Tibial nerve (tissue), 4 donors: ENCODE results near the gene LNP1. TPM values are rescaled to one million over a fixed set of nuclear protein-coding genes. Genes with fewer than 3 reads are reported as not detected.
"Not testable (repeated sequence)": the region's sequence is repeated elsewhere in the genome, so short reads cannot be mapped to it uniquely, and the experiment has no call there.

Experiments used
- DNase-seq, 2 donors: peaks; one replicate each; pipeline ENCODE4 v3.0.0-alpha.2; 2019; ENCODE audit warnings: low spot score in 2 of 2
- H3K27ac ChIP-seq, 4 donors: fragments of 200-600 bp; sonication (generic) in 3 of 4; one replicate each; pipeline ENCODE4 v1.5.1; 2017 to 2019; ENCODE audit warnings: mild to moderate bottlenecking in 1 of 4
- H3K27me3 ChIP-seq, 2 donors: fragments of 200-600 bp; sonication (generic) in 1 of 2; one replicate each; pipeline versions ENCODE4 v1.5.1 to v1.6.0; 2017 to 2019
- H3K36me3 ChIP-seq, 3 donors: fragments of 200-600 bp; sonication (generic); one replicate each; pipeline ENCODE4 v1.5.1; 2018 to 2019
- H3K4me1 ChIP-seq, 4 donors: fragments of 200-600 bp; sonication (generic) in 3 of 4; one replicate each; pipeline ENCODE4 v1.5.1; 2017 to 2019
- H3K4me3 ChIP-seq, 4 donors: fragments of 200-600 bp; sonication (generic) in 3 of 4; one replicate each; pipeline ENCODE4 v1.5.1; 2017 to 2019; ENCODE audit warnings: mild to moderate bottlenecking in 1 of 4, moderate library complexity in 1 of 4
- H3K9me3 ChIP-seq, 4 donors: fragments of 200-600 bp; sonication (generic) in 3 of 4; one replicate each; pipeline ENCODE4 v1.5.1; 2017 to 2019
- EP300 ChIP-seq, 2 donors: sonication (generic); formaldehyde crosslinking; IDR thresholded peaks; one replicate each; pipeline ENCODE4 v1.6.1; 2017; ENCODE audit warnings: antibody characterized with exemption in 2 of 2, mild to moderate bottlenecking in 1 of 2
- POLR2A ChIP-seq, 2 donors: fragments of 450-650 bp; IDR thresholded peaks; one replicate each; pipeline ENCODE4 v1.6.1; 2017; ENCODE audit warnings: antibody characterized with exemption in 2 of 2, mild to moderate bottlenecking in 2 of 2, moderate library complexity in 2 of 2
- WGBS, 2 donors: methylation state at CpG; one replicate each; pipeline ENCODE4 v1.1.5; 2018; 5-methylcytosine and 5-hydroxymethylcytosine counted together
- total RNA-seq, 4 donors: library from RNA; depleted of rRNA; stranded (reverse); fragments of >200 nt; gene quantifications; one replicate each; pipeline ENCODE4 v1.1.0, GENCODE V29; 2016
- TF ChIP-seq, protein P1 (sequence below), 5 experiments: fragments of 200-600 bp in 3 of 5; fragments of 450-650 bp in 2 of 5; sonication (generic) in 3 of 5; IDR thresholded peaks; one replicate each; pipeline ENCODE4 v1.5.1; 2016 to 2019; ENCODE audit warnings: antibody characterized with exemption in 5 of 5, mild to moderate bottlenecking in 3 of 5, moderate library complexity in 2 of 5

LNP1 gene
- total RNA-seq, 4 donors from 2014 or later: 1.5 to 5.7 (median 4.9) TPM

GRCh38 chr3:100438623-100438974 lies 37.3 kb downstream of the LNP1 start:
- DNase-seq: no peak
- TF ChIP-seq, protein P1, sequence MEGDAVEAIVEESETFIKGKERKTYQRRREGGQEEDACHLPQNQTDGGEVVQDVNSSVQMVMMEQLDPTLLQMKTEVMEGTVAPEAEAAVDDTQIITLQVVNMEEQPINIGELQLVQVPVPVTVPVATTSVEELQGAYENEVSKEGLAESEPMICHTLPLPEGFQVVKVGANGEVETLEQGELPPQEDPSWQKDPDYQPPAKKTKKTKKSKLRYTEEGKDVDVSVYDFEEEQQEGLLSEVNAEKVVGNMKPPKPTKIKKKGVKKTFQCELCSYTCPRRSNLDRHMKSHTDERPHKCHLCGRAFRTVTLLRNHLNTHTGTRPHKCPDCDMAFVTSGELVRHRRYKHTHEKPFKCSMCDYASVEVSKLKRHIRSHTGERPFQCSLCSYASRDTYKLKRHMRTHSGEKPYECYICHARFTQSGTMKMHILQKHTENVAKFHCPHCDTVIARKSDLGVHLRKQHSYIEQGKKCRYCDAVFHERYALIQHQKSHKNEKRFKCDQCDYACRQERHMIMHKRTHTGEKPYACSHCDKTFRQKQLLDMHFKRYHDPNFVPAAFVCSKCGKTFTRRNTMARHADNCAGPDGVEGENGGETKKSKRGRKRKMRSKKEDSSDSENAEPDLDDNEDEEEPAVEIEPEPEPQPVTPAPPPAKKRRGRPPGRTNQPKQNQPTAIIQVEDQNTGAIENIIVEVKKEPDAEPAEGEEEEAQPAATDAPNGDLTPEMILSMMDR (IDR thresholded peaks at IDR 0.05): no peak
- TF ChIP-seq EP300 (IDR thresholded peaks at IDR 0.05) (no peak), POLR2A (IDR thresholded peaks at IDR 0.05) (no peak)
- no peaks in the 10 kb centered on the region for H3K36me3 ChIP-seq
- H3K27ac ChIP-seq: no peak overlapping the region
- no peaks in the 10 kb centered on the region for H3K4me1 ChIP-seq
- WGBS, 2 donors: 91 to 97% methylated on average over 2 of the region's 2 CpGs
- H3K27me3 ChIP-seq: no peaks in the 10 kb centered on the region
- peaks cover 0 to 4% (median 2%) of the 10 kb centered on the region in 4 donors for H3K9me3 ChIP-seq
- H3K4me3 ChIP-seq: no peak overlapping the region

DNA sequence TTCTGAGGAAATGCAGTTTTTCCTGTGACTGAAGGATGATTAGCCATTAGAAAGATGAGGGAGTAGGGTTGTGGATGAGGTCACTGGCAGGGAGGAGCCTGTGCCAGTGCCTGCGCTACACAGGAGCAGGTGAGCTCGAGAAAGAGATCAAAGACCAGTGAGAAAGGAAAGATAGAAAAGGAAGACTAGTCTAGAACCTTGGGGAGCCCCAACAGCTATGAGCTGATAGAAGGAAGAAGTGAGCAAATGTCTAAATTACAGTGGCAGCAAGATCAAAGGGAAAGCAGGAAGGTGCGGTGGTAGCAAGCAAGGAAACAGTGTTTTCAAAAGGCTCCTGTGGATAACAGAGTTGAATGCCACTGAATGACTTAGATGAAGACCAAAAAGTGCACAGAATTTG lies 39.6 kb downstream of the LNP1 start:
- TF ChIP-seq, protein P1 (IDR thresholded peaks at IDR 0.05): no peak
- no peak for TF ChIP-seq POLR2A (IDR thresholded peaks at IDR 0.05)
- TF ChIP-seq EP300 (IDR thresholded peaks at IDR 0.05): no peak

DNA sequence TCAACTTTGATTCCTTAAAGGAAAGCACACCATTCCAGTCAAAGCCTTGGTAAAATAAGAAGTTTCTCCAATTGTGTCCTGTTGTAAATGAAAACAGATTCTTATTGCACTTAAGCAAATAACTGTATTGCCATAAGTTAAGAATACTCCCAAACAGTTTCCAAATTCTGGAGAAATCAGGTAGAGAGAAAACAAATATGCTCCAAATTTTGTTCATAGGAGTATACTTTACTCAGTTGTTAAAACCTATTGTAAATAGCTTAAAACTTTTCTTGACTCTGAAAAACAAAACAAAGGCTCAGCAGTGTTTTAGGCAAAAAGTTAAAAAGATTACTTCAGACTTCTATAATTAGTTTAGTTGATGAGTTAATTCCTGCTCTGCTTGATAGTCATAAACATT lies 42.4 kb downstream of the LNP1 start:
- H3K36me3 ChIP-seq: no peaks in the 10 kb centered on the region
- no peaks in the 10 kb centered on the region for H3K9me3 ChIP-seq
- no peak overlapping the region for H3K27ac ChIP-seq
- H3K4me3 ChIP-seq: no peak overlapping the region
- no peak for TF ChIP-seq EP300 (IDR thresholded peaks at IDR 0.05)
- no peak for TF ChIP-seq POLR2A (IDR thresholded peaks at IDR 0.05)
- TF ChIP-seq, protein P1 (IDR thresholded peaks at IDR 0.05): no peak
- H3K4me1 ChIP-seq: no peaks in the 10 kb centered on the region
- H3K27me3 ChIP-seq: no peaks in the 10 kb centered on the region
- DNase-seq: no peak

More for the DNA sequence above, 39.6 kb downstream of the LNP1 start:
- Histone ChIP-seq H3K4me3 (no peak overlapping the region), H3K9me3 (peaks cover 0 to 4% (median 0%) of the 10 kb centered on the region in 4 donors), H3K4me1 (no peaks in the 10 kb centered on the region), H3K27ac (no peak overlapping the region), H3K36me3 (no peaks in the 10 kb centered on the region), H3K27me3 (no peaks in the 10 kb centered on the region)
- 90 to 91% methylated on average over 3 of the region's 3 CpGs for whole genome bisulfite sequencing, 2 donors
- DNase-seq: no peak

GRCh38 chr3:100447067-100447466 lies 45.7 kb downstream of the LNP1 start:
- DNase-seq, H3K27me3 ChIP-seq, H3K27ac ChIP-seq, H3K9me3 ChIP-seq, H3K4me3 ChIP-seq, H3K4me1 ChIP-seq, H3K36me3 ChIP-seq: not testable (repeated sequence)
- 96 to 100% methylated on average over 3 of the region's 3 CpGs for WGBS, 2 donors

GRCh38 chr3:100448079-100448478 lies 46.7 kb downstream of the LNP1 start:
- Histone ChIP-seq H3K9me3 (no peaks in the 10 kb centered on the region), H3K4me1 (no peaks in the 10 kb centered on the region), H3K36me3 (peaks cover 0 to 10% (median 0%) of the 10 kb centered on the region in 3 donors), H3K27ac (no peak overlapping the region), H3K4me3 (no peak overlapping the region), H3K27me3 (no peaks in the 10 kb centered on the region)
- 90 to 92% methylated on average over 1 of the region's 1 CpG for WGBS, 2 donors
- no peak for DNase-seq
- TF ChIP-seq, protein P1 (IDR thresholded peaks at IDR 0.05): no peak
- TF ChIP-seq EP300 (IDR thresholded peaks at IDR 0.05) (no peak), POLR2A (IDR thresholded peaks at IDR 0.05) (no peak)

DNA sequence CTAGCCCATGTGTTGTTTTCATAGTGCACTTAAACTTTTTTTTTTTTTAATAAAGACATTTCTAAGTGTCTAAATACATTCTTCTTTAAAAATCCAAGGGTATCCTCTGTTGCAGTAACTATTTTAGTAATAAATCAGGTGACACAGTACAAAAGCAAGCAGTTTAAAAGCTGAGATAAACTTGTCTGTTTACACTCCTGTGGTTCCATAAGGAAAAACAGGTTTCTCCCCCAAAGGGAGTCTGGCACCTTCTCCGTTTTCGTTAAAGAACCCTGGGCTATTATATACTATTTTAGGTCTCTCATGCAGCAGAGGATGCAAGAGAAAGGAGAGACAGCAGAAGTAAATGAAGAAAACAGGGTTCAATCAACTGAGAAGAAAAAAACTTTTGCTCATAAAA lies 47.9 kb downstream of the LNP1 start:
- Histone ChIP-seq H3K27me3 (no peaks in the 10 kb centered on the region), H3K9me3 (no peaks in the 10 kb centered on the region), H3K4me3 (no peak overlapping the region), H3K27ac (no peak overlapping the region), H3K4me1 (no peaks in the 10 kb centered on the region), H3K36me3 (peaks cover 0 to 11% (median 0%) of the 10 kb centered on the region in 3 donors)
- no peak for DNase-seq
- TF ChIP-seq, protein P1 (IDR thresholded peaks at IDR 0.05): no peak
- TF ChIP-seq POLR2A (IDR thresholded peaks at IDR 0.05): no peak
- no peak for TF ChIP-seq EP300 (IDR thresholded peaks at IDR 0.05)
- 61 to 84% methylated on average over 2 of the region's 2 CpGs for WGBS, 2 donors
